GM18520 (cell line): ENCODE measurements around the gene TRMT10B.
"Not testable (repeated sequence)": the region's sequence is repeated elsewhere in the genome, so short reads cannot be mapped to it uniquely, and the experiment has no call there.

ENCODE experiments used
- ATAC-seq: cut with Tn5 transposase; IDR thresholded peaks from one replicate; pipeline ENCODE4 v1.9.1; 2021; ENCODE audit not compliant: unreplicated experiment

The TRMT10B gene

DNA sequence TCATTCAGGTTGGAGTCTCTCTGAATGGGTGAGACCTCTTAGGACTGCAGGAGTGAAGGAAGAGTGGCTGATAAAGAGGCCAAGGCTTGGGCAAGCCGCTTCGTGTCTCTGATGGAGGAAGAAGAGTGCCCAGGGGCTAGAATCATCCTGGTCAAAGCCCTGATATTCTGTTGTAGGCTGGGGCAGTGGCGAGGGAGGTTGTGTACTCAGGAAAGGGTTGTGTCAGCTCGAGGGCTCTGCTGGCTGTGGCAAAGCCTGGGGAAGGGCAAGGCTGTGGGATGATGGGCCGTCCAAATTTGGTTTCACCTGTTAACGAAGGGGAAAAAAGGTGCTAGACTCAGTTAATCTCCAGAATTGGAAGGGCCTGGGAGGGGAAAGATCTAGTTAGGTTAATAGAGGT is 2.4 kb upstream of the TRMT10B start:
- no peak for ATAC-seq

DNA sequence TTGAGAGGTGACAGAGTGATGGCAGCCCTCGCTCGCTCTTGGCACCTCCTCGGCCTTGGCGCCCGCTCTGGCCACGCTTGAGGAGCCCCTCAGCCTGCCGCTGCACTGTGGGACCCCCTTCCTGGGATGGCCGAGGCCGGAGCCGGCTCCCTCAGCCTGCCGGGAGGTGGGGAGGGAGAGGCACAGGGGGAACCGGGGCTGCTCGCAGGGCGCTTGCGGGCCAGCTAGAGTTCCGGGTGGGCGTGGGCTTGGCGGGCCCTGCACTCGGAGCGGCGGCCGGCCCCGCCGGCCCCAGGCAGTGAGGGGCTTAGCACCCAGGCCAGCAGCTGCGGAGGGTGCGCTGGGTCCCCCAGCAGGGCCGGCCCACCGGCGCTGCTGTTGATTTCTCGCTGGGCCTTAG is 1.9 kb upstream of the TRMT10B start:
- not testable (repeated sequence) for ATAC-seq

DNA sequence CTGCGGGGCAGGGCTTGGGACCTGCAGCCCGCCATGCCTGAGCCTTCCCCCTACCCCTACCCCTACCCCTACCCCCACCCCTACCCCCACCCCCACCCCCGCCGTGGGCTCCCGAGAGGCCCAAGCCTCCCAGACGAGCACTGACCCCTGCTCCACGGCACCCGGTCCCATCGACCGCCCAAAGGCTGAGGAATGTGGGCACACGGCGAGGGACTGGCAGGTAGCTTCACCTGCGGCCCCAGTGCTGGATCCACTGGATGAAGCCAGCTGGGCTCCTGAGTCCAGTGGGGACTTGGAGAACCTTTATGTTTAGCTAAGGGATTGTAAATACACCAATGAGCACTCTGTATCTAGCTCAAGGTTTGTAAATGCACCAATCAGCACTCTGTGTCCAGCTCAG is 1.5 kb upstream of the TRMT10B start:
- not testable (repeated sequence) for ATAC-seq

DNA sequence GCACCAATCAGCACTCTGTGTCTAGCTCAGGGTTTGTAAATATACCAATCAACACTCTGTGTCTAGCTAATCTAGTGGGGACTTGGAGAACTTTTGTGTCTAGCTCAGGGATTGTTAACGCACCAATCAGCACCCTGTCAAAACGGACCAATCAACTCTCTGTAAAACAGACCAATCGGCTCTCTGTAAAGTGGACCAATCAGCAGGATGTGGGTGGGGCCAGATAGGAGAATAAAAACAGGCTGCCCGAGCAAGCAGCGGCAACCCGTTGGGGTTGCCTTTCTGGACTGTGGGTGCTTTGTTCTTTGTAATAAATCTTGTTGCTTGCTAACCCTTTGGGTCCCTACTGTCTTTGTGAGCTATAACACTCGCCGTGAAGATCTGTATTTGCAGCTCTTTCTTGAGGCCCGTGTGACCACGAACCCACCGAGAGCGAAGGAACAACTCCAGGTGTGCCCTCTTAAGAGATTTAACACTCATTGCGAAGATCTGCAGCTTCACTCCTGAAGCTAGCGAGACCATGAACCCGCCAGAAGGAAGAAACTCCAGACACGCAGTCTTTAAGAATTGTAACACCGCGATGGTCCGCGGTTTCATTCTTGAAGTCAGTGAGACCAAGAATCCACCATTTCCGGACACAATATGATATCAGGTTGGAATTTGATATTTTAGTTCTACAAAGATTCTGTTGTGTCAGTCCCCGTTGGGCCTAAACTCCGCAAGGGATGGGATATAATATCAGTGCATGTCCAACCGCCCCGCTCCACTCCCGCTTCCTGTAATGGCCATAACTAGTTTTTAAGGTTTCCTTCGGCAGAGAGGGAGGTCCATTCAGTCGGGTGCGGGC is 740 bp upstream of the TRMT10B start:
- no peak for ATAC-seq

DNA sequence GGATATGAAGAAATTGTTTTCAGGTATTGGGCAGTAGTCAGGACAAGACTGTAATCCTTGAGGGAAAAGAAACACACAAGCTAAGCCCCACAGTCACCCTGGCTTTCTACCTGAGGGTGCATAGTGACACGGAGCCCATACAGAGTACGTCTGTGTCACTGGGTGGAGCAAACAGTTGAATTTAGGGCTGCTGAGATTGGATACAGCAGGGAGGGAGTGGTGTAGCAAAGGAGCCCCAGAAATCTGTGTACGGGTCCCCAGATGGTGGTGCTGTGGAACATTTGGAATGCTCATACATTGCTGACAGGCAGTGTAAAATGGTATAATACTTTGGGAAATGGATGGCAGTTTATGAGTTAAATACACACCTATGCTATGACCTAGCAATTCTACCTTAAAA is 5.1 kb downstream of the TRMT10B start:
- ATAC-seq, result no peak

DNA sequence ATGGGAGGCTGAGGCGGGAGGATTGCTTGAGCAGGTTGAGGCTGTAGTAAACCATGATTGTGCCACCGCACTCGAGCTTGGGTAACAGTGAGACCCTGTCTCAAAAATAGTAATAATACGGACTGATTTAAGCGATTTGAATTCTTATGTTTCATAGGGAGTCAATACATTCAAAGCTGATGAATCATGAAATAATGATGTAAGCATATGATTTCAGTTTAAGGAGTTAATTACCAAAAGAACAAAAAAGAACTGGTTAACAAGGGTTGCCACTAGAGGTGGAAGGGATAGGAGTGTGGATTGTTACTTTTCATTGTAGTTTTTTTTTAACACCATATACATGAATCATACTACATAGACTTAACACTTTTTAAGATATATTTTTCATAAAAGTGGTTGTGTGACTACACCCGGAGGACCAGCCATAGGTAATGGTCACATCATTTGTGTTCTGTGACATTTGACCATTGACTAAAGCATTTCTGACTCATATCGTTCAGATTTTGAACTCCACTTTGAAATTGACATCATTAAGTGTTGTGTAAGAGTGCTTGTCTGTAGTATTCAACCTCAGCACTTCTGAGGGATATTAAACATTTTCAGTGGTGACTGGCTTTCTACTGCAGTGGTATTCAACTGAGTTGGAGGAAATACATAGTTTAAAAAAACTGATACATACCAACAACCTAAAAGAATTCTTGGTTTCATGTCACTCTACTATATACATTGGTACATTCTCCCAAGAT is 7.0 kb downstream of the TRMT10B start:
- no peak for ATAC-seq

DNA sequence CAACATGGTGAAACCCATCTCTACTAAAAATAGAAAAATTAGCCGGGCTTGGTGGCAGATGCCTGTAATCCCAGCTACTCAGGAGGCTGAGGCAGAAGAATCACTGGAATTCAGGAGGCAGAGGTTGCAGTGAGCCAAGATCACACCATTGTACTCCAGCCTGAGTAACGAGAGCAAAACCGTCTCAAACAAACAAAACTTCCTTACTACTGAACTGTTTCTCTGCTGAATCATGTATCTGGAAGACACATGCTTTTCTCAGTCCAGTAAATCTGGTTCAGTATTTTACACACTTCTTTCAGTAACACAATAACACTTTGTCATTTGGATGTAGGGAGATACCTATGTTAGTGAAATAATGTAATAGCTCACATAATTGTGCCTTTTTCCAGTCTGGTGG is 7.9 kb downstream of the TRMT10B start:
- ATAC-seq, result no peak

DNA sequence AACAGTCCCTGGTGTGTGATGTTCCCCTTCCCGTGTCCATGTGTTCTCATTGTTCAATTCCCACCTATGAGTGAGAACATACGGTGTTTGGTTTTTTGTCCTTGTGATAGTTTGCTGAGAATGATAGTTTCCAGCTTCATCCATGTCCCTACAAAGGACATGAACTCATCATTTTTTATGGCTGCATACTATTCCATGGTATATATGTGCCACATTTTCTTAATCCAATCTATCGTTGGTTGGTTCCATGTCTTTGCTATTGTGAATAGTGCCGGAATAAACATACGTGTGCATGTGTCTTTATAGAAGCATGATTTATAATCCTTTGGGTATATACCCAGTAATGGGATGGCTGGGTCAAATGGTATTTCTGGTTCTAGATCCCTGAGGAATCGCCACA is 11.7 kb downstream of the TRMT10B start:
- not testable (repeated sequence) for ATAC-seq

DNA sequence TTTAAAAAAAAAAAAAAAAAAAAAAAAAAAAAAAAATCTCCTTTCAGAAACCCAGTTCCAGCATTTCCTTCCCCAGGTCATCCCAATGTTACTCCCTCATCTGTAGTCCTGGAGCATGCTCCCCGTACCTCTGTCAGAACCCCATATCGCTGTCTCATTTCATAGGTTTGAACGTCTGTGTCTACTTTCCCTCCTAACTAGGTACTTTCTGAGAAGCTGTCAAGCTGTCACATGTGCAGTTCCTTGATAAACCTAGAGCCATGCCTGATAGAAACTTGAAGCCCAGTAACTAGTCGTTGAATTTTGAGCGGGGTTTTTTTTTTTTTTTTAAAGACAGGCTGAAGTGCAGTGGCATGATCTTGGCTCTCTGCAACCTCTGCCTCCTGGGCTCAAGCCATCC is 15.7 kb downstream of the TRMT10B start:
- ATAC-seq, result no peak

DNA sequence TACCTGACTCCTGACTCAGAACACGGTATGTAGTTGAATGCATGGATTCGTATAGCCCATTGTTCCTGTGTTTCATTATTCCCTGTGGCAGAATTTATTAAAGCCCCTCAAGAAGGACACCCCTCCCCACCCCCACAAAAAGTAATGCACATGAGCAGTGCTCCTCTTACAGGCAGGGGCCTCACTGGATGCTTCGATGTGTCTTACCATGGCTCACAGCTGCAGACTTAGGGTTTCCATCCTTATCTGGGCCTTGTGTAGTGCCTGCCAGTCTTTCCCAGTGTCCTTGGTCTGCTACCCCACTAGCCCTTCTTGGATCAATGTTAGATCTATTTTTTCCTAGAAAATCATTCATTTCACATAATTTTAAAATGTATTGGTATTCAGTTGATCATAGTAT is 16.4 kb downstream of the TRMT10B start:
- no peak for ATAC-seq

DNA sequence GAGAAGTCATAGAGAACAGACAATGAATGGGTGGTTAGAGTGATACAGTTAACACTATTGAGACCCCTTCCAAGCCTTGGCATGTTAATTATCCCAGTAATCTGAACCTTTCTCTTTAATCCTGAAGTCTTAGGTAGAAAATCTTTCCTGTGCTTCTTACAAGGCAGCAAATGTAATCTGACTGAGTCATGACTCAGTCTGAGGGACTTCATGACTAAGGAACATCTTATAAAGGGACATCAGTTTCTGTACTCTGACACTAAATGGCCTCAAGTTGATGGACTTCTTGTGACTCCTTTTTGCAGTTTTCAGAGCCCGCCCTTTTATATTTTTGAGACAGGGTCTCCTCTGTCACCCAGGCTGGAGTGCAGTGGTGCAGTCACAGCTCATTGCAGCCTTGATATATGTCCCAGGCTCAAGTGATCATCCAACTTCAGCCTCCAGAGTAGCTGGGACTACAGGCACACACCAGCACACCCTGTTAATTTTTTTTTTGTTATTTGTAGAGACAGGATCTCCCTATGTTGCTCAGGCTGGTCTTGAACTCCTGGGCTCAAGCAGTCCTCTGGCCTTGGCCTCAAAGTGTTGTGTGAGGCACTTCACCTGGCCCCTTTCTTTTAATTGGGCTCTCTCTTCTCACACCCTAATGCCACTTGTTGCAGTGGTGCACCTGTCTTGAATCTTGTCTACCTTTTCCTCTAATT is 21.8 kb downstream of the TRMT10B start:
- ATAC-seq, result no peak

DNA sequence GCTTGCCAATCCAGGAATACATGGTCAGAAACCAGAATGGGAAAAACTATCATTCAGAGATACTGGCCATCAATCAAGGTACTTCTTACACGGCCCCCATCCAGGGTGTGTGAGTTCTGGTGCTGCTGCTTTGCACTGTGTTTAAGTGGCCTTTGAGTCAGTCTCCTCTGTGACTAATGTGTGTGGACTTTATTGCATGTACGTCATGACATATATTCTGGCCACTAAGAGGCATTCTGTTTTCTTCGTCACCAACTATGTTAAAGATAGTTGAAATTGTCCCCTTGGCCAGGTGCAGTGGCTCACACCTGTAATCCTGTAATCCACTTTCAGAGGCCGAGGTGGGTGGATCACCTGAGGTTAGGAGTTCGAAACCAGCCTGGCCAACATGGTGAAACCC is 22.7 kb downstream of the TRMT10B start:
- no peak for ATAC-seq

DNA sequence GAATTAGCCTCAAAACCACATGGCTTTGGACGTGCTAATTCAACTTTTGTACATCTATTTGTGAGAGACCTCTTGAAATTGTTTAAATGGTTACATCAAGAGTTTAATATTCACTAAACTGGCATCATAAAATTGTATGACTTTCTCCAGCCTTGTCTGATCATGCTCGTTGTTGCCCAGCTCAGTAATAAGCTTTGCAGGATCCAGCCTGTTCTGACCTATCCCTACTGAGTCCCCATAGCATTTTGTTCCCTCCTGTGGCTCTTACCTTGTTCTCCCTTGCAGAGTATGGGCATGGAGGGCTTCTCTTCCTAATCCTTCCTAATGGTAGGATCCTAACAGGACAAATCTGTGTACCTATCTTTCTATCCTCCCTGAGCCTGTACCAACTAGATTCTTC is 24.9 kb downstream of the TRMT10B start:
- no peak for ATAC-seq

DNA sequence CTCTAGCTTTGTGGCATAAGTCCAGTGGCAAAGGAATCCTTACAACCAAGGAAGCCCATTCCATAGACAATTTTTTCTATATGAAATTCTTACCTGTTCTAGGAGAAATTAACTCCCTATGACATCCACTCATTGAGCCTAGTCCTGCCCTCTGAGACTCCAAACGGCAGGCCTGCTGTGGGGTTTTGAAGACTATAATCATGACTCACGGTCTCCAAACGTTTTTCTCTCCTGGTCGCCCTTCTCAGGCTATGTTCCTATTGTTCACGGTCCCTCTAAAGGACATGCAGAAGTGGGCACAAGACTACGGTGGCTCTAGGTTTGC is 30.6 kb downstream of the TRMT10B start:
- ATAC-seq, result no peak

DNA sequence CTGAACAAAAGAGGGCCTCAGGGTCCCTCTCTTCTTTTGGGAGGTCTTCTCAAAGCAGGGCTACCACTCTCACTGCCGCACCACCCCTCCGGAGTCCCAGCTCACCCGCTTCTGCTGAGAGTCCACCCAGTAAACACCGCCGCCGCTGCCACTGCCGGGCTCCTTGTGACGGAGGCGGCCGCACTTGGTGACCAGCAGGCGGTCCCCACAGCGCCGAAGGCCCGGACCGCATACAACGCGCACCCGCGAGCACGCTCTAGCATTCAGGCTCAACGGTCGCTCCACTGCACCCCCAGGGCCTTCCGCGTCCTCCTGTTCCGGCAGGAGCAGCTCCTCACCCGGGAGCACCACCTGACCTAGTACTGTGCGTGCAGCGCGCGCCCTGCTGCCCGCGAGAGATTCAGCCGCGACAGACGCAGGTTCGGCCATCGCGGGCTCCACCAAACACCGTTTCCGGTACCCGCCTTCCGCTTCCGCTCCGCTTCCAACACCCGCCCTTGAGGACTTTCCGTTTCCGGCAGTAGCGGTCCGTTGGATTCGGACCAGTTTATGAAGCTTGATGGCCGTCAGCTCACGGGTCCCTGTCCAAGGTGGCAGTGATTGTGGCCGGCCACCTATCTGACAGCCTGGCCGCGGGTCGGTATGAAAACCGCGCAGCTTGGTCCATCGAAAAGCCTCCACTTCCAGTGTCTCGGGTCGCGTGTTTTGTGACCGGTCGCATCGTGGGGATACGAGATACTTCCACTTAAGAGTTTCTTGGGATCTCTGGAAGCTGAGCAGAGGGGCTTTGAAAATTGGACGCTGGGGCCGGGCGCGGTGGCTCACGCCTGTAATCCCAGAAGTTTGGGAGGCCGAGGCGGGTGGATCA is 31.2 kb downstream of the TRMT10B start, which contains the start of gene EXOSC3:
EXOSC3 (minus strand) TSS at position 449 of the 868 bp plus-strand sequence; CDS start at position 429, 20 bp downstream.
- ATAC-seq, result peak; percentile 85

DNA sequence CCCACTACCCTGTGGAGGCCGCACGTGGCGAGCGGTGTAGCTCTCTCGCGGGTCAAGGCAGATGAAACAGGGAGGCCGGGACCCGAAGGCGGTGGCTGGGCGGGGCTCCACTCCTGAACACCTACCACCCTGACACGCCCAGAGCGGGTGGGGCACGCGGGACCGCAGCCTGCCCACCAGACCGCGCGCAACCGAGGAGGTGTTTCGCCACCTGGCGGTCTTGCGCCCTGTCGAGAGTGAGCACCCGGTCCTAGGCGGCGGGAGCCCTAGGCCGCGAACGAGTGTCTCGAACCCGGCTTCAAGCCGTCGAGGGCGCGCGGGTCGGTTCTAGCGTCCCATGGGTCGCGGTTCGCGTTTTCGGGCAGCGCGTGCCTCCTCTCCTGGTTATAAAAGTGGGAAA is 33.5 kb downstream of the TRMT10B start:
- ATAC-seq, result no peak

DNA sequence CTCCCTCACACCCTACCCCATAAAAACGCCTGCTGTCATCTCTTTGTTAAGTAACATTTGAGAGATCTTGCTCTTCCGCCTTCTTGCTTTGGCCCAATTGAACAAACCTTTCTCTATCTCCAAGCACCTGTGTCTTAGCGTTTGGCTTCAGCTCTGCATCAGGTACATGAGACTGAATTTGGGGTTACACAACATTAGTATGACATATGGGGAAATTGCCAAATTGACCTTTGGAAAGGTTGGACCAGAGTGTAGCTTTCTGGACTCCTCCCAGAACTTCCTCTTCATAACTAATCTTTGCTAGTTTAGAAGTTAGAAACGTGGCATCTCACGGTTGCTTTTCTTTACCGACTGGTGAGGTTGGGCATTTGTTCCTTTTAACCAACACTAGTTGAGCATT is 34.7 kb downstream of the TRMT10B start:
- no peak for ATAC-seq

DNA sequence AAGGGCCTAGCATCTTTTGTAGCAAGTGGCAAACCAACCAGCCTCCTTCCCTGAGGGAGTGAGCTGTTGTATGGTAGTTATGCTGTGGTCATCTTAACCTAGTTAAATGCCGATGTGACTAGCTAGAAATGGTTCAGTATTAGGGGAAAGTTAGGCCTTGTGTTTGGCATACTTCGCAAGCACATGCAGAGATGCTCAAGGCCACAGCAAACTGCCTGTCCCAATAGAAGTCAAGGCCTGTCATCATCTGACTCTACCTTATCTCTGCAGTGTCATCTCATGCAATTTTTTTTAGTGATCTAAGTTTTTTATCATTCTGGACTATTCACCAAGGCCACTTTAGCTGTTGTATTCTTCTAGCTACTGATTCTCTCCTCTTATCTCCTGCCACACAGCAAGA is 36.5 kb downstream of the TRMT10B start:
- ATAC-seq, result no peak

DNA sequence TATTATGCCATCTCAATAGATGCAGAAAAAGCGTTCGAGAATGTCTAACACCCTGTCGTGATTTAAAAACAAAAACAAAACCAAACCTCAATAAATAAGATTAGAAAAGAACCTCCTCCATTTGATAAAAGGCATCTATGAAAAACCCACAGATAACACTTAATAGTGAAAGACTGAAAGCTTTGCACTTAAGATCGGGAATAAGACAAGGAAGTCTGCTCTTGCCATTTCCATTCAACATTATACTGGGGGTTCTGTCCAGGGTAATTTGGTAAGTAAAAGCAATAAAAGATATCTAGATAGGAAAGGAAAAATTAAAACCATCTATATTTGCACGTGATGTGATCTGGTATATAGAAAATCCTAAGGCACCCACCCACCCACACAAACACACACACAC is 38.5 kb downstream of the TRMT10B start:
- no peak for ATAC-seq

DNA sequence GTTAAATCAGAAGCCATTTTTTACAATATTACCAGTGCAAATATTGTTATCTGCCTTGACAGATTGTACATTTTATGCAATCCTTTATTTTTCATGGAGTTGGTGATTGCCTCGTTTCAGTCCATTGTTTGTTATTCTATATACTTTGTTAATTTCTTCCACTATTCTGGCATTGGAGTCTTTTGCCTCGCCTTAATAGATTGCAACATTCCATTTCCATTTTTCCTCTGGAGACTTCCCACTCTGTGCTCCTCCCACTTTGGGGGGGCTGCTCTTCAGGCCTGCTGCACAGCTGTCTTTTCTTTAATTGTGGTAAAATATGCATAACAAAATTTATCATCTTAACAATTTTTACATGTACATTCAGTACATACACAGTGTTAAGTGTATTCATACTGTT is 42.6 kb downstream of the TRMT10B start:
- no peak for ATAC-seq

DNA sequence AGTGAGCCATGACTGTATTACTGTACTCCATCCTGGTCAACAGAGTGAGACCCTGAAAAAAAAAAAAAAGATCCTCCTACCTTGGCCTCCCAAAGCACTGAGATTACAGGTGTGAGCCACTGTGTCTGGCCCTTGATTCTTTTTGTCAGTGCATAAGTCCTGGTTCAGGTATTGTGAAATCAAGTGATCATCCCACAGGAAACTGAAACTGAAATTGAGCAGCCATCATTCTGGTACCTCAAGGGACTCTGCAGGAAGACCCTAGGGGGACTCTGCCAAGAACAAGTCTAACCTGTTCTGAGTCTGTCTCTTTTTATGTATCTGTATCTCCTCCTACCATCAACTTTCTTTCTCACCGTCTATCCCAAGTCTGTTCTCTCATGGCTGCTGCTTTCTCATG is 45.1 kb downstream of the TRMT10B start:
- ATAC-seq, result no peak
